Activated CD4-positive, alpha-beta memory T cell treated with anti-CD3 and anti-CD28 coated beads, Interleukin-2, amount 10 ng/mL, durations not matched to agents 7 days and 5 days (primary cell): ENCODE results near the gene ZNF839. TPM values are rescaled to one million over a fixed set of nuclear protein-coding genes. Genes with fewer than 3 reads are reported as not detected.
A peak's percentile ranks its signal among the peaks of the same experiment; 100 is the strongest.

Experiments used
- CTCF ChIA-PET: fragments of 350-600 bp; sonication (Branson Sonifier 250); formaldehyde crosslinking; loops from one replicate; lab custom pipeline; 2021; ENCODE audit warnings: antibody characterized with exemption, inconsistent platforms; lab: Charles Lee
- POLR2A ChIA-PET: fragments of 350-600 bp; sonication (Branson Sonifier 250); formaldehyde crosslinking; loops from one replicate; lab custom pipeline; 2021; ENCODE audit warnings: antibody characterized with exemption; lab: Charles Lee
- DNase-seq: peaks from one replicate; pipeline ENCODE4 v3.0.0-alpha.2; 2020
- H3K27ac Mint-ChIP-seq: one replicate; pipeline ENCODE4 v1.8.0; 2021; ENCODE audit warnings: mild to moderate bottlenecking, mixed read lengths
- H3K27me3 Mint-ChIP-seq: one replicate; pipeline ENCODE4 v1.8.0; 2021; ENCODE audit warnings: mixed read lengths
- H3K36me3 Mint-ChIP-seq: one replicate; pipeline ENCODE4 v1.8.0; 2021; ENCODE audit warnings: low read depth, mixed read lengths
- H3K4me1 Mint-ChIP-seq: one replicate; pipeline ENCODE4 v1.8.0; 2021; ENCODE audit warnings: mixed read lengths
- H3K4me3 Mint-ChIP-seq: one replicate; pipeline ENCODE4 v1.8.0; 2021; ENCODE audit warnings: mild to moderate bottlenecking, mixed read lengths
- H3K9me3 Mint-ChIP-seq: one replicate; pipeline ENCODE4 v1.8.0; 2021; ENCODE audit warnings: mixed read lengths
- total RNA-seq, 2 experiments: library from RNA; stranded (reverse); gene quantifications; one replicate each; pipeline ENCODE4 v1.2.3, GENCODE V29; 2021

The ZNF839 gene
- total RNA-seq, 2 experiments from 2014 or later = 15.1 to 15.3 TPM

DNA sequence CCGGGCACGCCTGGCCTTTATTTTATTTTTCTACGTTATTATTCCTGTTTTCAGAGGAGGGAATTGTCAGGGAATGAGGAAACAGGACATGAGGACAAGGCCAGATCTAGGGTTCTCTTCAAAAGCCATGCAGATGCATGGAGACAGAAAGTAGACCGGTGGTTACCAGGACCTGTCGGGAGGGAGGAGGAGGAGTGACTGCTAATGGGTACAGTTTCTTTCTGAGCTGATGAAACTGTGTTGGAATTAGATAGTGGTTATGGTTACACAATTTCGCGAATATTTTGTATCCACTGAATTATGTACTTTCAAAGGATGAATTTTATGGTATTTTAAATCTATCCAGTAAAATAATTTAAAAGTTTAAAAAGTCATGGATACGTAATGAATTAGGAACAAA lies 11.3 kb downstream of the ZNF839 start:
- ChIA-PET CTCF (no interaction called here), POLR2A (no interaction called here)
- Mint-ChIP-seq H3K27ac (no peak overlapping the region), H3K36me3 (peaks cover 15% of the 10 kb centered on the region), H3K9me3 (no peaks in the 10 kb centered on the region), H3K4me1 (peaks cover 7% of the 10 kb centered on the region), H3K4me3 (no peak overlapping the region), H3K27me3 (no peaks in the 10 kb centered on the region)
- DNase-seq = no peak

DNA sequence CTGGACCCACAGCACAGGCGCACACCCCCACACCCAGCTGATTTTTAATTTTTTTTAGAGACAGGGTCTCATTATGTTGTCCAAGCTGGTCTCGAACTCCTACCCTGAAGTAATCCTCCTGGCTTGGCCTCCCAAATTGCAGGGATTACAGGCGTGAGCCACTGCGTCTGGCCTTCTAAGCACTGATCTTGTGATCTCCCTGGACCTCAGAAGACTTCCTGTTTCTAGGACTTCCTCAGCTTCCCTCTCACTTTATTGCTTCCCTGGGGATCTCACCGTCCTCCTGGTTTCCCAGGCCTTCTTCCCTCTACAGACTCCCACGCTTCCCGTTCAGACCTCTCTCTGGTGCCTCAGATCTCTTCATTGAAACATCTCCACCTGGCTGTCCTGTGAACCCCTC lies 13.8 kb downstream of the ZNF839 start:
- Mint-ChIP-seq H3K4me1 (peaks cover 16% of the 10 kb centered on the region), H3K9me3 (no peaks in the 10 kb centered on the region), H3K36me3 (peaks cover 28% of the 10 kb centered on the region), H3K4me3 (no peak overlapping the region), H3K27ac (no peak overlapping the region), H3K27me3 (no peaks in the 10 kb centered on the region)
- DNase-seq = no peak
- POLR2A ChIA-PET = interaction anchor here (2.2 kb wide), 1 partner anchor 13 kb away, joined by 8 read pairs; no protein-coding TSS in a partner anchor
- CTCF ChIA-PET = interaction anchor here (0.7 to 1.7 kb wide), 2 partner anchors 16 to 17 kb away, joined by 3 to 5 read pairs; no protein-coding TSS in a partner anchor

DNA sequence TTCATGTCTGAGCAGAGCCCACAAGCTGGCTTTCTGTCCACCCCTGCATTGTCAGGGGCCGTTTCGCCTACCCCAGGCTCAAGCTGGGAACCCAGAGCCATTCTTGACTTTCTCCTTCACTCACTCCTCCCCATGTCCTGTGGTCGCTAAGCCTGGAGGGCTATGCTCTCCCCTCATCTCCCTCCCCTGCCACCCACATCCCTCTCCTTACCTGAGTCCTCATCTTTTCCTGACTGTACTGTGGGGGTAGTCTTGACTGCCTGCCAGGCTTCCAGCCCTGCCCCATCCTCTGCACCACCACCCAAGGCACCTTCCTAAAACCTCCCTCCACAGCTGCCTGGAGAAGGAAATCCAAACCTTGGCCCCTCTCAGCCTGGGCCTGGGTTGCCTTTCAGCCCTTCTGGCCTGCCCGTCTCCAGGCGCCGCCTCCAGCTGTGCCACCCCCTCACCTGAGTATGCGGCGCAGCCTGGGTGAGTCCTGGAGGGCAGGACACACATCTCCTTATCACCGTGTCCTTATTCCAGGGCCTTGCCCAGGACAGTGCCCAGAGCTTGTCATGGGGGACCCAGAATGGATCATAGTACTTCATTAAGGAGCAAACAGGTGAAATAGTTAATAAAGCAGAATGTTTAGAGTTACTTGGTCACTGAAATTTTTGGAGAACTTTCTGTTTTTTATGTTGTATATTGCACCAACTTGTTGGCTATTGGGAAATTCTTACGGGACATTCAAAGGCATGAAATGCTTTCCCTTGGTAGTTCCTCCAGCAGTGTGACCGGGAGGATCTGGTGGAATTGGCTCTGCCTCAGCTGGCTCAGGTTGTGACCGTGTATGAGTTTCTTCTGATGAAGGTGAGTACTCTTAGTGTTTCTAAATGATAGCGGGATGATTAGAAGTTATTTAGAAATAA lies 14.5 kb downstream of the ZNF839 start:
- Mint-ChIP-seq H3K4me3 (no peak overlapping the region), H3K4me1 (peaks cover 16% of the 10 kb centered on the region), H3K27me3 (no peaks in the 10 kb centered on the region), H3K36me3 (peaks cover 31% of the 10 kb centered on the region), H3K9me3 (no peaks in the 10 kb centered on the region), H3K27ac (no peak overlapping the region)
- ChIA-PET POLR2A (interaction anchor here (1.5 to 2.2 kb wide), 2 partner anchors 12 to 13 kb away, joined by 5 to 8 read pairs; no protein-coding TSS in a partner anchor), CTCF (interaction anchor here (0.7 to 1.7 kb wide), 3 partner anchors 17 kb away, joined by 3 to 5 read pairs (median 3); no protein-coding TSS in a partner anchor)
- DNase-seq = no peak

DNA sequence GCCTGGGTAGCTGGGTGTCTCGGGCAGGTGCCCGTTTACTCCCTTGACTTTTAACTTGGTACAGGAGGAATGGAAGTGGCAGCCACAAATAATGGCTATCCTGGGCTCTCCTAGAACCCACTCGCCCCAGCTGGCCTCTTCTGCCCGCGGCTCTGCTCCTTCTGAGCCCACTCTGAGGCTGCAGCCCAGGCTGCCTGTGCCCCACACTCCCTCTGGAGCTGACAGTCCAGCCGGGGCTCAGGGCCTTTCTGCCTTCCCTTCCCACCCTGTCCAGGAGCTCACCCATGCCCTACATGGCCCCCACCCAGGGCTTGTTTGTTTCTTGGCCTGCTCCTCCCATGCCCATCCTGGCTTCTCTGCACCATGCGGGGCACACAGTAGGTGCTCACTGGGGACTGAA lies 15.6 kb downstream of the ZNF839 start:
- no peak overlapping the region for H3K4me3 Mint-ChIP-seq

DNA sequence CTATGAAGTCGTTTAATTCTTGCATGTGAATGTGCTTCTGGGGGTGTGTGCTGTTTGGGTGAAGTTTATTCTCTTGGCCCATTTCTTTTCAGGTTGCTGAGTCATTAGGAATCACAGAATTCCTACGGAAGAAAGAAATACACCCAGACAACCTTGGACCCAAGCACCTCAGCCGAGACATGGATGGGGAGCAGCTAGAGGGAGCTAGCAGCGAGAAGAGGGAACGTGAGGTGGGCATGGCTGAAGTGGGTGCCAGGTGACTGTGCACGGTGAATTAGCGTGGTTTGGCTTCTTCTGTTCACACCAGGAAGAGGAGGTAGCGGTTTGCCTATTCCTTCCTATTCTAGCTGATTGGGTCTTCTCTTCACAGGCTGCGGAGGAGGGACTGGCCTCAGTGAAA lies 19.2 kb downstream of the ZNF839 start:
- H3K27me3 Mint-ChIP-seq = no peaks in the 10 kb centered on the region

More for the DNA sequence above, 15.6 kb downstream of the ZNF839 start:
- H3K27me3 Mint-ChIP-seq = no peaks in the 10 kb centered on the region
- no peaks in the 10 kb centered on the region for H3K9me3 Mint-ChIP-seq
- H3K36me3 Mint-ChIP-seq = peaks cover 31% of the 10 kb centered on the region
- peak overlapping the region; percentile 40 for H3K27ac Mint-ChIP-seq
- ChIA-PET CTCF (no interaction called here), POLR2A (interaction anchor here (1.5 to 2.2 kb wide), 3 partner anchors 13 to 27 kb away, joined by 5 to 8 read pairs (median 6); no protein-coding TSS in a partner anchor)
- H3K4me1 Mint-ChIP-seq = peaks cover 16% of the 10 kb centered on the region
- DNase-seq = no peak

DNA sequence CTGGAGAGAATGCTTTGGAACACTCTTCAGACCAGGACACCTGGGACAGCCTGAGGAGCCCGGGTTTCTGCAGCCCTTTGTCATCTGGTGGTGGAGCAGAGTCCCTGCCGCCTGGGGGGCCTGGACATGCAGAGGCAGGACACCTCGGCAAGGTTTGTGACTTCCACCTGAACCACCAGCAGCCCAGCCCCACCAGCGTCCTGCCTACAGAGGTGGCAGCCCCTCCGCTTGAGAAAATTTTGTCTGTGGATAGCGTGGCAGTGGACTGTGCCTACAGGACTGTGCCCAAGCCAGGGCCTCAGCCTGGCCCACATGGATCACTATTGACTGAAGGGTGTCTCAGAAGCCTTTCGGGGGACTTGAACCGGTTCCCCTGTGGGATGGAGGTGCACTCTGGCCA lies 22.0 kb downstream of the ZNF839 start:
- POLR2A ChIA-PET = interaction anchor here (1.3 kb wide), 1 partner anchor 21 kb away, joined by 4 read pairs; the partner anchor contains the start of genes CINP and TECPR2
- CTCF ChIA-PET = no interaction called here

More for the DNA sequence above, 19.2 kb downstream of the ZNF839 start:
- Mint-ChIP-seq H3K4me3 (no peak overlapping the region), H3K9me3 (no peaks in the 10 kb centered on the region), H3K36me3 (peaks cover 40% of the 10 kb centered on the region), H3K4me1 (peaks cover 16% of the 10 kb centered on the region), H3K27ac (no peak overlapping the region)
- POLR2A ChIA-PET = interaction anchor here (1.6 kb wide), 1 partner anchor 20 kb away, joined by 3 read pairs; the partner anchor contains the start of gene ZNF839
- CTCF ChIA-PET = no interaction called here
- no peak for DNase-seq

DNA sequence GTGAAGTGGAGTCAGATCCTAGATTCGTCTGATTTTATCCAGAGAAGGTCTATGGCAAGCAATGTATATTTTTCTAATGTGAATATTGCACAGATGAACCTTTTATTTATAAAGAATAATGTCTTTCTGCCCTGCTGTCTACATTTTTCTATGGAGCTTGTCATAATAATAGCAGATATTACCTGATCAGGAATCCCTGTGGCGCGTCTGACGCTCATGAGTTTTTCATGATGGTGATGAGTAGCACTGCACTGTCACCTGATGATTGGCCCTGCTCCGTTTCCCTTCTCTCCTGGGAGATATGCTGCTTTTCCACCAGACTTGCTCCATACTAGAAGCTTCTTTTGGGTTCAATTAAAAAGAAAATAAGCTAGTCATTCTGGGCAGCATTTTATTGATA lies 22.7 kb downstream of the ZNF839 start:
- ChIA-PET CTCF (no interaction called here), POLR2A (interaction anchor here (0.6 to 1.3 kb wide), 2 partner anchors 20 to 166 kb away, joined by 3 to 4 read pairs; partner anchors contain the start of genes CINP and TECPR2)
- no peak overlapping the region for H3K4me3 Mint-ChIP-seq
- no peak overlapping the region for H3K27ac Mint-ChIP-seq
- H3K36me3 Mint-ChIP-seq = peaks cover 31% of the 10 kb centered on the region
- no peaks in the 10 kb centered on the region for H3K4me1 Mint-ChIP-seq
- no peaks in the 10 kb centered on the region for H3K27me3 Mint-ChIP-seq
- no peak for DNase-seq
- no peaks in the 10 kb centered on the region for H3K9me3 Mint-ChIP-seq

More for the DNA sequence above, 22.0 kb downstream of the ZNF839 start:
- H3K36me3 Mint-ChIP-seq = peaks cover 36% of the 10 kb centered on the region
- H3K4me3 Mint-ChIP-seq = no peak overlapping the region
- peaks cover 2% of the 10 kb centered on the region for H3K4me1 Mint-ChIP-seq
- DNase-seq = no peak
- H3K27me3 Mint-ChIP-seq = no peaks in the 10 kb centered on the region
- no peaks in the 10 kb centered on the region for H3K9me3 Mint-ChIP-seq
- H3K27ac Mint-ChIP-seq = no peak overlapping the region

DNA sequence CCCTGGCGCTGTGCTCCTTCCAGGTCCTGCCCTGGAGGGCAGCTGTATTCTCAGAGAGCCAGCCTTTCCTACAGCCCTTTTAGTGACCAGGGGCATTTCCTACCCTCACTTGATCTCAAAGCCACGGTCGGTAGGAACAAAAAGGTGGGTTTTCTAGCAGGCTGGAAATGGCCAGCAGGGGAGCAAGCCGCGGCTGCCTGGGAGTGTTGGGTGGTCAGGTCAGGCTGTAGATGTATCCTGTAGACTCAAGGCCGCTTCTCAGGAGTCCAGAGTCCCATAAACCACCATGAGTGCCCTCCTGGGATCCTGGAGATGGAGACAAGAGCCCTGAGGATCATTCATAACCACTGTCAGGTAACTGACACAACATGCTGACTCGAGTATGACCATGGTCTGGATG lies 24.5 kb downstream of the ZNF839 start:
- no peaks in the 10 kb centered on the region for H3K9me3 Mint-ChIP-seq
- no peaks in the 10 kb centered on the region for H3K4me1 Mint-ChIP-seq
- ChIA-PET POLR2A (no interaction called here), CTCF (no interaction called here)
- H3K4me3 Mint-ChIP-seq = no peak overlapping the region
- H3K27ac Mint-ChIP-seq = no peak overlapping the region
- H3K27me3 Mint-ChIP-seq = no peaks in the 10 kb centered on the region
- DNase-seq = no peak
- H3K36me3 Mint-ChIP-seq = peaks cover 35% of the 10 kb centered on the region

DNA sequence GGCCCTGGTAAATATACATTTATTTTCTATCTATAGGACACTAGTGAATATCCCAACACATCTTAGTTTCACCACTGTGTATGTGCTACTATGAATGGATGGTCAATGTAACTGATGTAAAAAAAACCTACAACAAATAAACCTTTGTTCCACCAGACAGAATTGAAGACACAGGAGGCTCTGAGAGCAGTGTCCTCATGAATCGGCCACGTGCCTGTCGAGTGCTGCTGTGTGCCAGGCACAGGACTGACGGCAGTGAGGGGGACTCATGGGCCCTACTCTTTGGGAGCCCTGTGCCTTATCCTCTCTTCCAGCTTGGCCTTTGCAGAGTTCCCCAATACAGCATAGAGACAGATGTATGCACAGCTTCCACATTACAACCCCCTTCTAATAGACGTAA lies 24.9 kb downstream of the ZNF839 start:
- no peaks in the 10 kb centered on the region for H3K27me3 Mint-ChIP-seq
- no peak overlapping the region for H3K27ac Mint-ChIP-seq
- H3K4me1 Mint-ChIP-seq = no peaks in the 10 kb centered on the region
- H3K4me3 Mint-ChIP-seq = no peak overlapping the region
- ChIA-PET POLR2A (interaction anchor here (0.8 kb wide), 1 partner anchor 18 kb away, joined by 3 read pairs; the partner anchor contains the start of genes CINP and TECPR2), CTCF (no interaction called here)
- no peaks in the 10 kb centered on the region for H3K9me3 Mint-ChIP-seq
- no peak for DNase-seq
- peaks cover 39% of the 10 kb centered on the region for H3K36me3 Mint-ChIP-seq

DNA sequence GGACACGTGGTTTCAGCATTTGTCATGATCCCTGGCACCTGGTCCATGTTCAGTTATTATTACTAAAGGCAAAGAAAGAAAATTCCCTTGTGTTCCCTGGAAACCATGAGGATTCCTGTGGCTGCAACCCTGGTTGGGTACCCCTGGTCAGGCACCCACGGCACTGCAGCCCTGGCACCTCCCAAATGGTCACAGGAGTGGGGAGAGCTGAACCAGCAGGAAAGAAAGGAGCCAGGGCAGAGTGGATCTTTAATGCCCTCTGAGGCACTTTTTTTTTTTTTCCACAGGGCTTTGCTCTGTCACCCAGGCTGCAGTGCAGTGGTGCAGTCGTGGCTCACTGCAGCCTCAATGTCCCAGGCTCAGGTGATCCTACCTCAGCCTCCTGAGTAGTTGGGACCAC lies 25.7 kb downstream of the ZNF839 start:
- no peak overlapping the region for H3K4me3 Mint-ChIP-seq
- peaks cover 46% of the 10 kb centered on the region for H3K36me3 Mint-ChIP-seq
- CTCF ChIA-PET = no interaction called here
- no peaks in the 10 kb centered on the region for H3K4me1 Mint-ChIP-seq
- POLR2A ChIA-PET = interaction anchor here (0.8 kb wide), 1 partner anchor 17 kb away, joined by 3 read pairs; the partner anchor contains the start of genes CINP and TECPR2
- no peak for DNase-seq
- H3K9me3 Mint-ChIP-seq = no peaks in the 10 kb centered on the region
- H3K27me3 Mint-ChIP-seq = no peaks in the 10 kb centered on the region
- no peak overlapping the region for H3K27ac Mint-ChIP-seq

DNA sequence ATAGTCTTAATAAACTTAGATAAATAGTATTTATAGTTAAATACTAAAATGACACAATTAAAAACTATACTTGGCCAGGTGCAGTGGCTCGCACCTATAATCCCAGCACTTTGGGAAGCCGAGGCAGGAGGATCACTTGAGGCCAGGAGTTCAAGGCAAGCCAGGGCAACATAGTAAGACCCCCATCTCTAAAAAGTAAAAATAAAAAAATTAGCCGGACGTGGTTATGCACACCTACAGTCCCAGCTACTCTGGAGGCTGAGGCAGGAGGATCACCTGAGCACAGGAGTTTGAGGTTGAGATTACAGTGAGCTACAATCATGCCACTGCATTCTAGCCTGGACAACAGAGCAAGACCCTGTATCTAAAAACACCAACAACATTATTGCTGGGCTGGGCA lies 27.1 kb downstream of the ZNF839 start:
- Mint-ChIP-seq H3K9me3 (no peaks in the 10 kb centered on the region), H3K4me3 (no peak overlapping the region), H3K27ac (no peak overlapping the region), H3K36me3 (peaks cover 44% of the 10 kb centered on the region), H3K4me1 (no peaks in the 10 kb centered on the region), H3K27me3 (no peaks in the 10 kb centered on the region)
- no peak for DNase-seq
- ChIA-PET POLR2A (no interaction called here), CTCF (no interaction called here)

DNA sequence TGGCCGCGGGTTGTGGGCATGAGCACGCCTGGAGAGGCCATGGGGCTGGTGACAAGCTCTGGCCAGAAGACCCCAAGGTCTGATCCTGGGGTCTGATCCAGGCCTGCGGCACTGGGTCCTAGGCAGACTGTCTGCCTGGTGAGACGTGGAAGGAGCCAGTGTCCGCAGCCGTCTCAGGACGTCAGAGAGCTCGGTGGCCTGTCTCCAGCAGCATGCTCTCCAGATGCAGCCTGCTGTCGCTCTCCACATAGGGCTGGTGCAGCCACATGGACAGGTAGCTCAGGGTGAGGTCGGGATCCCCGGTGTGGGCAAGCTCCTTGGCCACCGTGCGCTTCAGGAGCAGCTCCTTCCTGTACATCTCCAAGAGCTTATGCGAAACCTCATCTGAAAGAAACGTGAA lies 28.8 kb downstream of the ZNF839 start:
- DNase-seq = no peak

DNA sequence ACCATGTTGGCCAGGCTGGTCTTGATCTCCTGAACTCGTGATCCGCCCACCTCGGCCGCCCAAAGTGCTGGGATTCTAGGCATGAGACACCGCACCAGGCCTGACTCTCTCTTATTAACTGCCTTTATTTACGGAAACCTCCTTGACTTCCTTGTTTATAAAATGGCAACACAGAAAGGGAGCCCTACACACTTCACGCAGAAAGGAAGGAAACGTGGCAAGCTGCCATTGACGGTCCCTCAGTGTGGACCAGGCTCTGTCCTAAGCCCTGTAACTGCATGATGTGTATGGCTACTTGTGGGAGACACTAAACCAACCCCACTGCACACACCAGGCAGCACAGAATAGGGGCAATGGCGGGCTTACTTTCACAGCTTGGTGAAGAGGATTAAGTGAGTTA lies 31.5 kb downstream of the ZNF839 start:
- Mint-ChIP-seq H3K27me3 (no peaks in the 10 kb centered on the region), H3K36me3 (peaks cover 48% of the 10 kb centered on the region), H3K4me1 (no peaks in the 10 kb centered on the region), H3K4me3 (no peak overlapping the region), H3K9me3 (no peaks in the 10 kb centered on the region), H3K27ac (no peak overlapping the region)
- POLR2A ChIA-PET = interaction anchor here (1.0 kb wide), 1 partner anchor 11 kb away, joined by 3 read pairs; the partner anchor contains the start of genes CINP and TECPR2
- CTCF ChIA-PET = interaction anchor here (0.6 kb wide), 2 partner anchors 18 to 34 kb away, joined by 3 read pairs; no protein-coding TSS in a partner anchor
- DNase-seq = no peak

More for the DNA sequence above, 28.8 kb downstream of the ZNF839 start:
- Mint-ChIP-seq H3K4me3 (no peak overlapping the region), H3K9me3 (no peaks in the 10 kb centered on the region), H3K4me1 (no peaks in the 10 kb centered on the region), H3K27me3 (no peaks in the 10 kb centered on the region), H3K36me3 (peaks cover 42% of the 10 kb centered on the region), H3K27ac (no peak overlapping the region)
- CTCF ChIA-PET = interaction anchor here (0.8 kb wide), 1 partner anchor 29 kb away, joined by 3 read pairs; the partner anchor contains the start of gene ZNF839
- POLR2A ChIA-PET = interaction anchor here (1.6 kb wide), 1 partner anchor 14 kb away, joined by 9 read pairs; the partner anchor contains the start of genes CINP and TECPR2
